Suppressor macrophage treated with lipopolysaccharide for 4 hours (primary cell): ENCODE results near the gene S100A5.

Experiments used
- DNase-seq: peaks from one replicate; pipeline ENCODE4 v3.0.0-alpha.2; 2020

S100A5 gene

GRCh38 chr1:153503766-153504165, 37.0 kb downstream of the S100A5 start:
- no peak for DNase-seq

DNA sequence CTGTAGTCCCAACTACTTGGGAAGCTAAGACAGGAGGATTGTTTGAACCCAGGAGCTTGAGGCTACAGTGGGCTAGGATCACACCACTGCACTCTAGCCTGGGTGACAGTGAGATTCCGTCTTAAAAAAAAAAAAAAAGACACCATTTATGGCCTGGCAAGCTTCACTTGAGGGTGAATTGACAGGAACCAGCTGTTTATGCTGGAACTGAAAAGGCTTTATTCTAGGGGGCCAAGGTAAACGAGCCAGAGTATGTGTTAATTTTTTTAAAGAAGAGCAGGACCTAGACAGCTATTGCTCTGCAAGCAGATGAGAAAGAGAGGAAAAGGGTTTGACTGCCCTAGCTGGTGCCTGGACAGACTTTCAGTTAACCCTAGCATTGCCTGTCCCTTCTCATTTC, 42.0 kb downstream of the S100A5 start:
- DNase-seq: no peak

DNA sequence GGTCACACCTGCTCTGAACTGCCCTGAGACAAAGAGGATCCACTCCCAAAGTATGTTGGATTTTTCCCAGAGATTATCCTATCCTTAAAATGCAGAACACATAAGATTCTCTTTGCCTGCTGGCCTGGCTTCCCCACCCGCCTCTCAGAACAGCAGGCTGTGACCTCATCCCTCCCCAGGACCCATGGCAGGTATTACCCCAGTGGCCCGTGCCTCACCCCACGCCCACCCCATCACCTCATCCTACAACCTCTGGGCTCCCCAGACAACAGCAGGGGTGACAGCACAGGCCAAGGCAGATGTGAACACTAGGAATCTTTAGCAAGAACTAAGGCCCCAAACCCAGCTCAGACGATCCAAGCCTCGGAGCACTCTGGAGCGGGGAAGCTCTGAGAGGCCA, 45.2 kb downstream of the S100A5 start:
- DNase-seq: no peak

DNA sequence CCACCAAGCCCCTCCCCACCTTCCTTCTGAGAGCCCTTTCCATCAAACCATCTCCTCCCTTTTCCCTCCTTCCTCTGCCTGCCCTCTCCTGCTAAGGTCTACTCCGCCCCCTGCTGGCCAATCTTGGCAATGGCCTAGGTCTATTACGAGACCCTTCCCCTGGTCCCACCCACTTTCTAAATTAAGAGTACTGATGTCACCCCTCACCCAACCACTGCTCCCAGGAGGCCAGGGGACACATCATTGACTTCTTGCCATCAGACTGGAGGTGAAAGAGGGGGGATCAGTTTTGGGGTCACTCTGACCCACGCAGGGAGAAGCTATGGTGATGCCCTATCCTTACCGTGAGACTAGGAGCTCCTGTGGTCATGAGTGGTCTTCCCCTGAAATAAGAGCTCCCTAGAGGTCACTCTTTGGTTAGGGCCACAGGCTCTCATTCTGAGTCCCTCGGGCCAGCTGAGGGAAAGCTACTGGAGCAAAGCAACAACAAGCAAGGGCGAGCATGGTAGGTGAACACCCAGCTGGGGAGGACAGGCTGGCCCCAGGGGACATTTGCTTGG, 45.7 kb downstream of the S100A5 start:
- DNase-seq: peak; percentile 78

DNA sequence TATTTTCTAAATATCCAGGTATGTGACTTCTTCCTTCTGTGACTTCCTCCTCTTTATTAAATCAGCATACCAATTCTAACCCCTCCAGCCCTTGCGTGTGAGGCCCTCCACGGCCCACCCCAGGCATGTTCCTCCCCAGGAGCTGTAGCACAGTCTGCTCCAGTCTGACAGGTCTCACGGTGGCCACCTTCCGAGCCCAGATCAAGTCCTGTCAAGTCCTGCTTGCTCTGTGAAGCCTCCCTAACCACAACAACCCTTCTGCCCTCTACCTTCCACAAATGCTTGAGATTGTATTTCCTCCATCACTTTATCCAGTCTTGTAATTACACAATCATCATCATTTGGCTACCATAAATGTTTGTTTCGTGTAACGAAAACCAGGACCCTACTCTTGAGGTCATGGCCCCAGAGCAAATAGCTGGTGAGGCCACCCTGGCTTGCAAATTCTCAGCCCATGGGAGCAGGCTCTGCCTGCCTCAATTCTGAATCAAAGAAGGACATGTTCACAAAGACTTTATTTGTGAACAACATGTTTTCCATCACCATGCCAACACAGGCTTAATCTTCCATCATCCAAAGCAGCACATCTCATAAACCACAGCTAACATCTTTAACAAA, 47.3 kb downstream of the S100A5 start:
- no peak for DNase-seq

DNA sequence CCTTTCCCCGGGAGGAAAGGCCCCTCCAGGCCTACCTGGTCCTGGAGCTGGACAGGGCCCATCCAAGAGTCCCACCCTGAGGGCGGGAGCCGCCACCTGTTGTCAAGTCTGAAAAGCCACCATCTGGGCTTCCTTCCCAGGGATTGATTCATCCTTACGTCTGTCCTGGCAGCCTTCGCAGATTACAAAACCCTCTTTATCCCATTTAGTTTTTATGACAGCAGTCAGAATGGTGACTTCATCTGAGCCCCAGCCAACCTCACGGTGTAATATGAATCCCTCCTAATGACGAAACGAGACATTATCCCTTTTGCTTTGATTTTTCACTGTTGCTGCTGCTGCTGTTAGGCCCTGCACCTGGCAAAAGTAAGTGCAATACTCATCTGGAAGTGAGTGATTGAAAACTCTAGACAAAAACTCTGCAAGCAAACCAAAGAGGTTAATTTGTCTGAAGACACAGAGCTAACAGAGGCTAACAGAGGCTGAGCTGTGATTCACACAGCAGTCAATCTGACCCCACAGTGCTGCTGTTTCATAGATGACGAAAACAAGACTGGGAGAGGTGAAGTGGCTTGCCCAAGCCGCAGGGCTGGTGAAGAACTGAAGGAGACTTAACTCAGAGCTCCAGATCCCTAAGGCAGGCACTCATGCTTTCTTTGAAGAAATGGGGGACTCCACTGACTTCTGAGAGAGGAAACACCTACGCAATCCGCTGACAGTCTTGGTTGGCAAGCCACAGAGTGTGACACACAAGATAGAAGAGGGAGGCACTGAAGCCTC, 50.3 kb downstream of the S100A5 start:
- DNase-seq: peak; percentile 88

DNA sequence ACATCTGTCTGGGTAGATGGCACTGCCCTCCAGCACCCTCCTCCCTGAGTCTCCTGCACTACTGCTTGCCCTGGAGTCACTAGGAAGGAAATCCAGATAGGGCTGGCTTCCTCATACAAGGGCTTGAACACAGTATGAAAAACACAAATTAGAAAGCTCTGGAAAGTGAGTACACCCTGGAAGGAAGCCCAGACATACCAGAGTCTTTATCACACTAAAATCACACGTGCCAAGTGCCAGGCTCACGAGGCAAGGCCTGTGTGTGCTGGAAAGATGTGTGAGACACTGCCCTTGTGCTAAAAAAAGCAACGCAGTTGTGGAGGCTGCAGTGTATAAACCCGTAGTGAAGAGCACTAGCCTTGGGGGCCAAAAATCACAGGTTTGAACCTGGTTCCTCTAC, 52.0 kb downstream of the S100A5 start:
- DNase-seq: no peak

DNA sequence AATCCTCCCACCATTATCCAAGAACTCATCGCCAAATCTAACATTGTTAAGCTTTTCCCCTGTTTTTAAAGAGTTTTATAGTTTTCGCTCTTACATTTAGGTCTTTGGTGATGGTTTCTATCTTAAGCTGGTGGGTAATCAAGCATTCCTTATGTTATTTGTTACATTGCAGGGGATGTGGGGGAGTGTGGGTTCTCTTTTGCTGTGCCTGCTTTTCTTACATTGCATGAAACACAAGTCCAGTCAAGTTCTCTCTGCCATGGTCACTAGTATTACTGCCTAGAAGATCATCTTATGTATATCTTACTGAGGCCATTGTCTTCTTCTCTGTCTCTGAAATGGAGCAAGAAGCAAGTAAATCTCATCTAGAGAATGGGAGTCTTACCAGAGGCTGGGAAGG, 53.0 kb downstream of the S100A5 start:
- no peak for DNase-seq
